ENCODE results near the gene RHOT2.
"Not testable (repeated sequence)": the region's sequence is repeated elsewhere in the genome, so short reads cannot be mapped to it uniquely, and the experiment has no call there.

The RHOT2 gene

DNA sequence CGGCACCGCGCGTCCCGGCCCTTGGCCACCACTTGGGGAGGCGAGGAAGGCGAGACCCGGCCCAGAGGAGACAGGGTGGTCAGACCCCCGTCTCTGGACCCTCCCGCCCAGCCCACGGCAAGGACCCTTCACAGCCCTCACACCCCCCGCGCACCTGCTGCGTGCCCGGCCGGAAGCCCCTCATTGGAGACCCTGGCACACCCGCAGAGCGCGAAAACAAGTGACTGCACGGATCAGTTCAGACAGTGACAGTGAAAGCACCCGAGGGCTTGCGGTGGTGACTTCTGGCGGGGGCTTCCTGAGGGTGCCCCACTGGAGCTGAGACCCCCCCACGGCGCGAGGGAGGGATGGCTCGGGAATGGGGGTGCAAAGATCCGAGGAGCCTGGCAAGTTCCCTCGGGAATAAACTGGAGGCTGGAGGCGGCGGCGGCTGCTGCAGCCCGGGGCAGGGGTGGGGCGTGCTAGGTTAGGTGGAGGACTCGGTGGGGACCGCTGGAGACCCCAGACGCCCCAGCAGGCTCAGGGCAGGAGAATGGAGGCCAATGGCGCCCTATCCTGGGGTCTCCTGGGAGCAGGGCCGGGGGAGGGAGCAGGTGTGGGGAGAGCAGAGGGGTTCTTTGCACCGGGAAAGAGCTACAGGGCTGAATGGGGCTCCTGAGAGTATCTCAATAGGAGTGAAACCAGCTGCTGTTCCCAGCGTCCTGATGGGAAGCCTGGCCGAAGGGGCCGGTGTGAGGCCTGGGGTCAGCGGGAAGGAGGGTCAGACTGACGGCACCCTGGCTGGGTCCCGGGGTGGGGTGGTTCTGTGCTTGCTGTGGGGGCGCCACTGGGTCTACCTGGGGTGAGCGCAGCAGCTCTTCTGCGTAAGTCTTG, 38.5 kb downstream of the RHOT2 start:
- Histone ChIP-seq H3K9me3 (ENCODE audit: control insufficient read depth in 2 of 2, low read length in 2 of 2) (no peaks in the 10 kb centered on the region), H3K9ac (ENCODE audit: low read length in 2 of 2) (no peak overlapping the region), H3K36me3 (ENCODE audit: control insufficient read depth in 2 of 2, insufficient read depth in 2 of 2, low read length in 2 of 2) (no peaks in the 10 kb centered on the region), H3K27ac (ENCODE audit: low read length) (no peak overlapping the region), H3K4me1 (ENCODE audit: control insufficient read depth, insufficient read depth, low read length) (peaks cover 18% of the 10 kb centered on the region), H3K4me3 (ENCODE audit: low read length in 2 of 2) (no peak overlapping the region), H3K27me3 (ENCODE audit: control insufficient read depth in 1 of 2, insufficient read depth in 2 of 2, low read length in 2 of 2) (peaks cover 80 to 84% of the 10 kb centered on the region in 2 donors)

DNA sequence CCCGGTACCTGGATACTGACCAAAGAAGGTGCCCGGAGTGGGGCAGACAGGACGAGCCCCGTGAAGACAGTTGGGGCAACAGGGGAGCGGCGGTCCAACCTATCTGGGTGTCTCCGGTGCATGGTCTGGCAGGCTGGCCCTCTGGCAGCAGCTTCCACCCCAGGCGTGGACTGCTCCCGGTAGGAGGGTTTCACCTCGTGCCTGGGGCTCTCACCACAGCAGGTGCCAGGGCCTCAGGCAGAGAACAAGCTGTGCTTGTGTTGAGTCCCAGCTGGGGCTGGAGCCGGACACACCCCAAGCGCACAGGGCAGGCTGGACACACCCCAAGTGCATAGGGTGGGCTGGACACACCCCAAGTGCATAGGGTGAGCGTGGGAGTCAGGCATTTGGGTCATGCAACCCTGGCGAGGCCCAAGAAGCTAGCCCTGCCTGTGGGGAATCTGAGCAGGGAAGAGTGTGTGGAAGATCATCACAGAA, 39.2 kb downstream of the RHOT2 start:
- H3K27me3 ChIP-seq (ENCODE audit: control insufficient read depth in 1 of 2, insufficient read depth in 2 of 2, low read length in 2 of 2): peaks cover 74 to 80% of the 10 kb centered on the region in 2 donors
- H3K9ac ChIP-seq (ENCODE audit: low read length in 2 of 2): no peak overlapping the region
- H3K4me3 ChIP-seq (ENCODE audit: low read length in 2 of 2): no peak overlapping the region
- peaks cover 18% of the 10 kb centered on the region for H3K4me1 ChIP-seq (ENCODE audit: control insufficient read depth, insufficient read depth, low read length)
- no peaks in the 10 kb centered on the region for H3K9me3 ChIP-seq (ENCODE audit: control insufficient read depth in 2 of 2, low read length in 2 of 2)
- no peak overlapping the region for H3K27ac ChIP-seq (ENCODE audit: low read length)
- H3K36me3 ChIP-seq (ENCODE audit: control insufficient read depth in 2 of 2, insufficient read depth in 2 of 2, low read length in 2 of 2): no peaks in the 10 kb centered on the region

DNA sequence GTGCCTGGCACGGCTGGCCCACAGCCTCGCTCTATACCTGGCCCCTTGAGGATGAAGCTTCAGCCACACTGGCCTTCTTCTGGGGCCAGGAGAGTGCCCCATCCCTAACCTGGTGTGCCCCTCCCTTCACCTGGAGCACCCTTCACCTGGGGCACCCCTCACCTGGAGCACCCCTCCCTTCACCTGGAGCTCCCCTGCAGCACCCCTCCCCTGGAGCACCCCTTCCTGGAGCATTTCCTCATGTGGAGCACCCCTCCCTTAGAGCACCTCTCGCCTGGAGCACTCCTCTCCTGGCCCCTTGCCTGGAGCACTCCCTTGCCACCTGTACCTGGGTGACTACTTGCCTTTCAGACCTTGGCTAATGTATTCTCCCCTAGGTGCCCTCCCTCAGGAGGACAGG, 40.1 kb downstream of the RHOT2 start:
- Histone ChIP-seq H3K4me1 (ENCODE audit: control insufficient read depth, insufficient read depth, low read length) (peaks cover 18% of the 10 kb centered on the region), H3K36me3 (ENCODE audit: control insufficient read depth in 2 of 2, insufficient read depth in 2 of 2, low read length in 2 of 2) (no peaks in the 10 kb centered on the region), H3K27me3 (ENCODE audit: control insufficient read depth in 1 of 2, insufficient read depth in 2 of 2, low read length in 2 of 2) (peaks cover 65 to 72% of the 10 kb centered on the region in 2 donors), H3K4me3 (ENCODE audit: low read length in 2 of 2) (no peak overlapping the region), H3K9ac (ENCODE audit: low read length in 2 of 2) (no peak overlapping the region), H3K9me3 (ENCODE audit: control insufficient read depth in 2 of 2, low read length in 2 of 2) (no peaks in the 10 kb centered on the region), H3K27ac (ENCODE audit: low read length) (no peak overlapping the region)

DNA sequence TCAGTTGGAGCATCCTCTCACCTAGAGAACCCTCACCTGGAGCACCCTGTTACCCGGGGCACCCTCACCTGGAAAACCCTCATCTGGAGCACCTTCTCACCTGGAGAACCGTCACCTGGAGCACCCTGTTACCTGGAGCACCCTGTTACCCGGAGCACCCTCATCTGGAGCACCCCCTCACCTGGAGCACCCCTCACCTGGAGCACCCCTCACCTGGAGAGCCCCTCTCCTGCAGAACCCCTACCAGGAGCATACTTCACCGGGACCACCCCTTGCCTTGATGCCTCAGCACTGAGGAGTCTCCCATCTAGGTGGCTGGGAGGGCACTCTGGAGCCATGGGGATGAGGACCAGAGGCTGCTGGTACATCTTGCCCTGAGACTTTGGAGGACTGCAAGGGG, 41.0 kb downstream of the RHOT2 start:
- Histone ChIP-seq H3K27ac (ENCODE audit: low read length) (no peak overlapping the region), H3K36me3 (ENCODE audit: control insufficient read depth in 2 of 2, insufficient read depth in 2 of 2, low read length in 2 of 2) (no peaks in the 10 kb centered on the region), H3K4me1 (ENCODE audit: control insufficient read depth, insufficient read depth, low read length) (peaks cover 19% of the 10 kb centered on the region), H3K9me3 (ENCODE audit: control insufficient read depth in 2 of 2, low read length in 2 of 2) (no peaks in the 10 kb centered on the region), H3K27me3 (ENCODE audit: control insufficient read depth in 1 of 2, insufficient read depth in 2 of 2, low read length in 2 of 2) (peaks cover 56 to 62% of the 10 kb centered on the region in 2 donors), H3K4me3 (ENCODE audit: low read length in 2 of 2) (no peak overlapping the region), H3K9ac (ENCODE audit: low read length in 2 of 2) (no peak overlapping the region)

DNA sequence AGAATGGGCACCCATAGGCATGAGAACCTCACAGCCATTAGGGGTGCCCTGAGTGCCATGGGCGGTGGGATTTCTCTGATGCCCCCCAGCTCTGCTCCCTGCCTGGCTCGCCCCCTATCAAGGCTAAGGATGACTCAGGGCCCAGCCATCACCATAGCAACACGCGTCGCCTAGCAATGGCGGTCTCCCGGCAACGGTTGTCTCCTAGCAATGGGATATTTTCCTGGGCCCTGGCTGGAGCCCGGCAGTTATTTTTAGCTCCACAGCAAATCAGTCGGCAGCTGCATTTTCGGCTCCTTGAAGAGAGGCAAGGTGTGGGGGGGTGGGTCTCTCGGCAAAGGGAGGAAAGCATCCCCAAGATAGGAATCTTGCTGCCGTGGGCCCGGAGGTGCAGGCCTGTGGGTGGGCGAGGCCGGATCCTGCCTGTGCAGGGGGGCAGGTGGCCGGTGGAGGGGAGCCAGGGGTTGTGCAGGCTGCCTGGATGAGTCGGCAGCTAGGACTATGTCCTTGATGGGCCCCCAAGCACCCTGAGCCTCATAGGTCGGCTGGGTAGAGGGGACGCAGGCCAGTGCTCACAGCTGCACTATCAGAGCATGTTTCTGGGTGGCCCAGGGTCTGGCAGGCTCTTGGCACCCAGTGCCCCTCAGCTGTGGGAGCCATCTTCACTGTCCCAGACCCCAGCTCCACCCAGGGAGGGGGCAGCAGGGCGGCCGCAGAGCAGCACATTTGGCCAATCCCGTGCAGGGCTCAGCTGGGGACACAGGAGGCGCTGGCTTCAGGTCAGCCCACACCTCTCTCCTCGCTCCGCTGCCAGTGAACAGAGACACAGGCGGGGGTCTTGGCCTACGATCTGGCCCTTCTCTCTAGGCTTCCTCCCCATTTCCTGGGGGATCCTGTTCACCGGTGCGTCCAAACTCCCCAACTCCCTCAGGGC, 41.9 kb downstream of the RHOT2 start:
- Histone ChIP-seq H3K27me3 (ENCODE audit: control insufficient read depth in 1 of 2, insufficient read depth in 2 of 2, low read length in 2 of 2) (peaks cover 49 to 54% of the 10 kb centered on the region in 2 donors), H3K27ac (ENCODE audit: low read length) (no peak overlapping the region), H3K36me3 (ENCODE audit: control insufficient read depth in 2 of 2, insufficient read depth in 2 of 2, low read length in 2 of 2) (no peaks in the 10 kb centered on the region), H3K9me3 (ENCODE audit: control insufficient read depth in 2 of 2, low read length in 2 of 2) (no peaks in the 10 kb centered on the region), H3K4me1 (ENCODE audit: control insufficient read depth, insufficient read depth, low read length) (peaks cover 27% of the 10 kb centered on the region), H3K9ac (ENCODE audit: low read length in 2 of 2) (no peak overlapping the region), H3K4me3 (ENCODE audit: low read length in 2 of 2) (no peak overlapping the region)

DNA sequence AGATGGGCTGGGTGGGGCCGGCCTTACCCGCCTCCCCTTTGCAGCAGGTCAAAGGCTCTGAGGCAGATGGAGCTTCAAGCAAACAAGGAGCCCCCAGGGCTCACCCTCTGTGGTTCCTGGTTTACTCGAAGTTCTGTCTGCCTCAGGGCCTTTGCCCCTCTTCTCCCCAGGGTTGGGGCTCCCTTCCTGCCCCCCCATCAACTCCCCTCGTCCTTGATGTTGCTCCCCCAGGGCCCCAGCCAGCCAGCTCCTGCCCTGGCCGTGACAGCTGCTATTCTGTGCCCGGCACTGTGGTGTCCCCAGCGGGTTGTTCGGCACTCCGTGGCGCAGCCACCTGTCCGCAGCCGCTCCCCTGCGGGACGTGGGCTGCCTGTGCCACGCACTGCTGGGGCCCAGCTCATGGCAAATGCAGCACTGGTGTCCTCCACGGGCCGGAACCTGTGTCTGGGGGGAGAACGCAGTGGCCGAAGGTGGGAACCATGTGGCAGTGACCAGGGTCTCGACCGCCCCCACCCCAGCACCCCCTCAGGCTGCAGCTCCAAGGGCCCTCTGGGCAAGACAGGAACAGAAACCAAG, 42.7 kb downstream of the RHOT2 start:
- Histone ChIP-seq H3K4me3 (ENCODE audit: low read length in 2 of 2) (no peak overlapping the region), H3K9me3 (ENCODE audit: control insufficient read depth in 2 of 2, low read length in 2 of 2) (no peaks in the 10 kb centered on the region), H3K27ac (ENCODE audit: low read length) (no peak overlapping the region), H3K27me3 (ENCODE audit: control insufficient read depth in 1 of 2, insufficient read depth in 2 of 2, low read length in 2 of 2) (peaks cover 47 to 51% of the 10 kb centered on the region in 2 donors), H3K9ac (ENCODE audit: low read length in 2 of 2) (no peak overlapping the region), H3K4me1 (ENCODE audit: control insufficient read depth, insufficient read depth, low read length) (peaks cover 32% of the 10 kb centered on the region), H3K36me3 (ENCODE audit: control insufficient read depth in 2 of 2, insufficient read depth in 2 of 2, low read length in 2 of 2) (no peaks in the 10 kb centered on the region)

DNA sequence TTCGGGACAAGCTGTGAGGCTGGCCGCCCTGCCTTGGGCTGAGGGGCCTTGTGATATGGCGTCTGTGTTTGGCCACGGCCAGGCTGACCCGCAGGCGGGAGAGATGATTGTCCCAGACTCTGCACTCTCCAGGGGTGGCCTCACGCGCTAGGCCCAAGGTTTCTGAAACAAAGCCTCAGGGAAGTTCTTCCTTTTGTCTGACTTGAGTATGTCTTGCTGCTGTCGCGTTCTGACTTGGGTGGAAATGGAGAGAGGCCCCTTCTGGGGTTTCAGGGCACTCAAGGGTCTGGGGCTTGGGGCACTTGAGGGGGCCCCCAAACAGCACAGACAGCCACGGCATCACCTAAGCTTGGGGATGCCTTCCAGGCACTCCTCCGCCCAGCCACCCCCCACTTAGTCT, 43.2 kb downstream of the RHOT2 start:
- H3K9me3 ChIP-seq (ENCODE audit: control insufficient read depth in 2 of 2, low read length in 2 of 2): no peaks in the 10 kb centered on the region
- H3K27me3 ChIP-seq (ENCODE audit: control insufficient read depth in 1 of 2, insufficient read depth in 2 of 2, low read length in 2 of 2): peaks cover 48 to 53% of the 10 kb centered on the region in 2 donors
- no peak overlapping the region for H3K9ac ChIP-seq (ENCODE audit: low read length in 2 of 2)
- H3K36me3 ChIP-seq (ENCODE audit: control insufficient read depth in 2 of 2, insufficient read depth in 2 of 2, low read length in 2 of 2): no peaks in the 10 kb centered on the region
- H3K4me1 ChIP-seq (ENCODE audit: control insufficient read depth, insufficient read depth, low read length): peaks cover 35% of the 10 kb centered on the region
- H3K4me3 ChIP-seq (ENCODE audit: low read length in 2 of 2): no peak overlapping the region
- no peak overlapping the region for H3K27ac ChIP-seq (ENCODE audit: low read length)

DNA sequence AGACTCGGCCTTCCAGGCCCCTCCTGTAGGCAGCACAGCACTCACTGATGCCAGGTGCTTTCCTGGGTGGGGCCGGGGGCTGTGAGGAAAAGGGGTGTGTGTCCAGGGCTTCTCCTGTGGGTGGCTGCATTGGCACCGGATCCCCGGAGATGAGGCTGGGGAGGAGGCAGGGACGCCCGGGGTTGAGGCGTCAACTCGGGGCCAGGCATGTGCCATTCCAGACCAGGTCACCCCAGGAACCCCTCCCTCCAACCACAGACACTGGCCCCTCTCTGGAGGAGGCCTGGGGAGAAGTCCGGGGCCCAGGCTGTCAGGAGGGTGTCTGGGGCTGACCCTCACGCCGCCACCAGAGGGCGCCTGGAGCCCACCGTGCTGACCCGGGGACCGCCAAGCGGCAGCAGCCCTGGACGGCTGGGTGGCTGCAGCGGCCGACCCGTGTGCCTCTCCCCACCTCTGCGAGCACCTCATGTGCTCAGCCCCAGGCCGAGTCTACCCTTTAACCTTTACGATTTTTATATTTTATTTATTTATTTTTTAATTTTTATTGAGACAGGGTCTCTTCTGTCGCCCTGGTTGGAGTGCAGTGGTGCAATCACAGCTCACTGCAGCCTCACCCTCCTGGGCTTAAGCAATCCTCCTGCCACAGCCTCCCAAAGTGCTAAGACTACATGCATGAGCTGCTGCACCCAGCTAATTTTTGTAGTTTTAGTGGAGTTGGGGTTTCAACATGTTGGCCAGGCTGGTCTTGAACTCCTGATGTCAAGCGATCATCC, 43.8 kb downstream of the RHOT2 start:
- Histone ChIP-seq H3K27ac (ENCODE audit: low read length) (no peak overlapping the region), H3K9me3 (ENCODE audit: control insufficient read depth in 2 of 2, low read length in 2 of 2) (no peaks in the 10 kb centered on the region), H3K4me1 (ENCODE audit: control insufficient read depth, insufficient read depth, low read length) (peaks cover 35% of the 10 kb centered on the region), H3K27me3 (ENCODE audit: control insufficient read depth in 1 of 2, insufficient read depth in 2 of 2, low read length in 2 of 2) (peaks cover 46 to 53% of the 10 kb centered on the region in 2 donors), H3K36me3 (ENCODE audit: control insufficient read depth in 2 of 2, insufficient read depth in 2 of 2, low read length in 2 of 2) (no peaks in the 10 kb centered on the region), H3K9ac (ENCODE audit: low read length in 2 of 2) (no peak overlapping the region), H3K4me3 (ENCODE audit: low read length in 2 of 2) (no peak overlapping the region)

DNA sequence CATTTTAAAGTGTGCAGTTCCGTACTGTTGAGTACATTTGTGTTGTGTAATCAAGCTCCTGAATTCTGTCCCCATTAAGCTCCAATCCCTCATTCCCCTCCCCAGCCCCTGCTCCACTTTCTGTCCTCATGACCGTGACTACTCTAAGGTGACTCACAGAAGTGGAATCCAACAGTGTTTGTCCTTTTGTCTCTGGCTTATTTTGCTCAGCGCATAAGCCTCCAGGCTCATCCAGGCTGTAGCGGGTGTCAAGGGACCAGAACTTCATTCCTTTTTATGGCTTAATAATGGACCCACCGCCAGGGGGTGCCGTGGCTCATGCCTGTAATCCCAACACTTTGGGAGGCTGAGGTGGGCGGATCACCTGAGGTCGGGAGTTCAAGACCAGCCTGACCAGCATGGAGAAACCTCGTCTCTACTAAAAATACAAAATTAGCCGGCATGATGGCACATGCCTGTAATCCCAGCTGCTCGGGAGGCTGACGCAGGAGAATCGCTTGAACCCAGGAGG, 44.9 kb downstream of the RHOT2 start:
- not testable (repeated sequence) for H3K36me3 ChIP-seq (ENCODE audit: control insufficient read depth in 2 of 2, insufficient read depth in 2 of 2, low read length in 2 of 2); H3K27ac ChIP-seq (ENCODE audit: low read length); H3K9ac ChIP-seq (ENCODE audit: low read length in 2 of 2); H3K4me3 ChIP-seq (ENCODE audit: low read length in 2 of 2); H3K9me3 ChIP-seq (ENCODE audit: control insufficient read depth in 2 of 2, low read length in 2 of 2)
- peaks cover 40% of the 10 kb centered on the region for H3K4me1 ChIP-seq (ENCODE audit: control insufficient read depth, insufficient read depth, low read length)
- peaks cover 38 to 49% of the 10 kb centered on the region in 2 donors for H3K27me3 ChIP-seq (ENCODE audit: control insufficient read depth in 1 of 2, insufficient read depth in 2 of 2, low read length in 2 of 2)

DNA sequence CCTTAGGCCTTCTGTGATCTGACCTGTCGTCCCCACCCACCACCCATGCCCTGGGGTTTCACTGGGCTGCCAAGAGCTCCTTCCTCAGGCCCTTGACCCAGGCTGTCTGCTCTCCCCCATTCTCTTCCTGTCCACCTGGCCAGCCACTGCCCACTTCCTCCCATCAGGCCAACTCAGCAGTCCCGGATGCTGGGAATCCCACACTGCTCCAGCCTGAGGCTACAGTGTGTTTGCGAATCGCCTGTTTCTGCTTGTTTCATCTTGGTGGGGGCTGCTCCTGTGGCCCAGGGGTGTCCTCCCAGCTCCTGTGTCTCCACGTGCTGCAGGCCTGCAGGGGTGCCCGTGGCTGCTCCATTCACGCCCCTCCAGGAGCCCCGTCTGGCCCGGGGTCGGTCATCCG, 46.1 kb downstream of the RHOT2 start:
- peaks cover 25 to 37% of the 10 kb centered on the region in 2 donors for H3K27me3 ChIP-seq (ENCODE audit: control insufficient read depth in 1 of 2, insufficient read depth in 2 of 2, low read length in 2 of 2)
- H3K9me3 ChIP-seq (ENCODE audit: control insufficient read depth in 2 of 2, low read length in 2 of 2): no peaks in the 10 kb centered on the region
- H3K27ac ChIP-seq (ENCODE audit: low read length): no peak overlapping the region
- peaks cover 44% of the 10 kb centered on the region for H3K4me1 ChIP-seq (ENCODE audit: control insufficient read depth, insufficient read depth, low read length)
- no peak overlapping the region for H3K4me3 ChIP-seq (ENCODE audit: low read length in 2 of 2)
- H3K36me3 ChIP-seq (ENCODE audit: control insufficient read depth in 2 of 2, insufficient read depth in 2 of 2, low read length in 2 of 2): no peaks in the 10 kb centered on the region
- H3K9ac ChIP-seq (ENCODE audit: low read length in 2 of 2): no peak overlapping the region
